OCI-LY3 (cell line): ENCODE data around the gene FAM181A.

Source experiments
- H2AFZ ChIP-seq: fragments of 200-600, 300-600 bp; shearing (Covaris generic); 2 replicates; pipeline ENCODE4 v1.6.0; 2014; ENCODE audit warnings: antibody characterized with exemption, low read depth, low read length
- H3K27ac ChIP-seq: fragments of 200-600, 300-600 bp; sonication (generic); 2 replicates; pipeline ENCODE4 v1.5.1; 2014; ENCODE audit warnings: mild to moderate bottlenecking, low read length, moderate library complexity, mixed read lengths
- H3K27me3 ChIP-seq: fragments of 200-600, 300-600 bp; sonication (generic); 2 replicates; pipeline ENCODE4 v1.6.1; 2014; ENCODE audit warnings: low read depth, low read length, mixed read lengths
- H3K36me3 ChIP-seq: fragments of 200-600, 300-600 bp; sonication (generic); replicated peaks from 2 replicates; pipeline ENCODE3; 2014; ENCODE audit warnings: low read depth, low read length, mixed read lengths
- H3K4me1 ChIP-seq: fragments of 300-600, 200-600 bp; sonication (generic); 2 replicates; pipeline ENCODE4 v1.6.1; 2014; ENCODE audit warnings: low read length, mixed read lengths
- H3K4me2 ChIP-seq: fragments of 200-600, 300-600 bp; sonication (generic); 2 replicates; pipeline ENCODE4 v1.6.1; 2014; ENCODE audit warnings: low read length, mixed read lengths
- H3K4me3 ChIP-seq: fragments of 300-600, 200-600 bp; sonication (generic); 2 replicates; pipeline ENCODE4 v1.5.1; 2014; ENCODE audit warnings: antibody characterized with exemption, mild to moderate bottlenecking, low read length, moderate library complexity
- H3K79me2 ChIP-seq: fragments of 300-600, 200-600 bp; shearing (Covaris generic); 2 replicates; pipeline ENCODE4 v1.6.1; 2014; ENCODE audit warnings: mild to moderate bottlenecking, low read length, mixed read lengths
- H3K9ac ChIP-seq: fragments of 300-600, 200-600 bp; shearing (Covaris generic); 2 replicates; pipeline ENCODE4 v1.6.0; 2014; ENCODE audit warnings: mild to moderate bottlenecking, low read length, moderate library complexity
- H3K9me3 ChIP-seq: fragments of 200-600, 300-600 bp; shearing (Covaris generic); 2 replicates; pipeline ENCODE4 v1.6.1; 2014; ENCODE audit warnings: low read length, mixed read lengths; ENCODE audit not compliant: insufficient read depth
- H4K20me1 ChIP-seq: fragments of 200-600, 300-600 bp; sonication (generic); 2 replicates; pipeline ENCODE4 v1.6.1; 2016; ENCODE audit warnings: low read length, mixed read lengths; ENCODE audit not compliant: insufficient read depth
- EZH2phosphoT487 ChIP-seq: fragments of 200-600 bp; shearing (Covaris generic); IDR thresholded peaks from 2 replicates; pipeline ENCODE4 v1.6.1; 2018; ENCODE audit warnings: antibody characterized with exemption, mixed run types, low read depth
- TF ChIP-seq, protein P1 (sequence below): fragments of 200-600, 300-600 bp; sonication (generic); IDR thresholded peaks from 2 replicates; pipeline ENCODE4 v1.5.1; 2014; ENCODE audit warnings: antibody characterized with exemption, low read length, low read depth

Gene FAM181A

DNA sequence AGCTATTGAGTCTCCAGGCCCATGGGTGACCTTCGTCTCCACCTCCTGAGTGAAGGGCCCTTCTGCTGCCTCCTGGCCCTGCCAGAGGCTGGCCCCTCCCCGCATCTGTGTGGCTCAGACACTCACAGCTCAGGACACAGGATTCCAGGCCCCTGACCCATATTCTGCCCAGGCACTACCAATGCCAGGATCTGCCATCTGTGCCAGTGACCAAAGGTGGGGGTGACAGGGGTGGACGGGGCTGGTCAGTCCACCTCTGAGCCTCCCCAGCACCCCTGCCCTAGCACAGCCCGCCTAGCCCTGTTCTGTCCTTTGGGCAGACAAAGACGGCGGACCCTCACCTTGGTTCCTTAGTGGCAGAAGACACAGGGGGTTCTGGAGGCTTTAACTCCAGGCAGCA, 46.5 kb downstream of the FAM181A start:
- peaks cover 97% of the 10 kb centered on the region for H3K4me1 ChIP-seq

DNA sequence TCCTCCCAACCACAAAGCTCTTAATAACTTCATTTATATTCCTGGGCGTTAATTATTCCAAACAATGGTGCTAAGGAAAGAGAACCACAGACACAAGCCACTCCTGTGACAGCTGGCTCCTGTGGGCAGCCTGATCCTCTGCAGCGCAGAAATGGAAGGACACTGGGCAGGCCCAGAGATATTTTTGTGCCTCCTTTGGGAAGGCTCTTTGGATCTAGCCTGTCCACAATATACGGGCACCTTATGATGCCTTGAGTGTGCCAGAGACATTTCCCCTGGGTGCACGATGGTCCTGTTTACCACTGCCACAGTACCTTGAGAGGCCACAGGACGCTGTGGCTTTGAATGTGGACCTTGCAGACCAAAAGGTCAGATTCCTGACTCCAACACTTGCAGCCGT, 47.2 kb downstream of the FAM181A start:
- H3K36me3 ChIP-seq: peaks cover 8% of the 10 kb centered on the region
- H3K27ac ChIP-seq: no peak overlapping the region
- no peak overlapping the region for H2AFZ ChIP-seq
- no peak overlapping the region for H3K4me2 ChIP-seq
- H3K27me3 ChIP-seq: peaks cover 8% of the 10 kb centered on the region; the same call in 1 of the 2 replicates
- no peak overlapping the region for H3K4me3 ChIP-seq
- H3K9ac ChIP-seq: no peak overlapping the region
- TF ChIP-seq, protein P1, sequence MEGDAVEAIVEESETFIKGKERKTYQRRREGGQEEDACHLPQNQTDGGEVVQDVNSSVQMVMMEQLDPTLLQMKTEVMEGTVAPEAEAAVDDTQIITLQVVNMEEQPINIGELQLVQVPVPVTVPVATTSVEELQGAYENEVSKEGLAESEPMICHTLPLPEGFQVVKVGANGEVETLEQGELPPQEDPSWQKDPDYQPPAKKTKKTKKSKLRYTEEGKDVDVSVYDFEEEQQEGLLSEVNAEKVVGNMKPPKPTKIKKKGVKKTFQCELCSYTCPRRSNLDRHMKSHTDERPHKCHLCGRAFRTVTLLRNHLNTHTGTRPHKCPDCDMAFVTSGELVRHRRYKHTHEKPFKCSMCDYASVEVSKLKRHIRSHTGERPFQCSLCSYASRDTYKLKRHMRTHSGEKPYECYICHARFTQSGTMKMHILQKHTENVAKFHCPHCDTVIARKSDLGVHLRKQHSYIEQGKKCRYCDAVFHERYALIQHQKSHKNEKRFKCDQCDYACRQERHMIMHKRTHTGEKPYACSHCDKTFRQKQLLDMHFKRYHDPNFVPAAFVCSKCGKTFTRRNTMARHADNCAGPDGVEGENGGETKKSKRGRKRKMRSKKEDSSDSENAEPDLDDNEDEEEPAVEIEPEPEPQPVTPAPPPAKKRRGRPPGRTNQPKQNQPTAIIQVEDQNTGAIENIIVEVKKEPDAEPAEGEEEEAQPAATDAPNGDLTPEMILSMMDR: no peak
- TF ChIP-seq EZH2phosphoT487: no peak
- H3K4me1 ChIP-seq: peaks cover 97% of the 10 kb centered on the region
- no peaks in the 10 kb centered on the region for H4K20me1 ChIP-seq
- H3K79me2 ChIP-seq: no peaks in the 10 kb centered on the region
- peaks cover 13% of the 10 kb centered on the region; the same call in 1 of the 2 replicates for H3K9me3 ChIP-seq

More for the DNA sequence above, 46.5 kb downstream of the FAM181A start:
- no peak overlapping the region for H3K4me2 ChIP-seq
- no peaks in the 10 kb centered on the region for H4K20me1 ChIP-seq
- H3K4me3 ChIP-seq: no peak overlapping the region
- H3K27me3 ChIP-seq: peaks cover 8% of the 10 kb centered on the region; the same call in 1 of the 2 replicates
- H2AFZ ChIP-seq: no peak overlapping the region
- no peak overlapping the region for H3K9ac ChIP-seq
- peaks cover 9% of the 10 kb centered on the region; the same call in 1 of the 2 replicates for H3K9me3 ChIP-seq
- H3K79me2 ChIP-seq: no peaks in the 10 kb centered on the region
- no peak for TF ChIP-seq EZH2phosphoT487
- TF ChIP-seq, protein P1: no peak
- H3K36me3 ChIP-seq: peaks cover 6% of the 10 kb centered on the region
- no peak overlapping the region for H3K27ac ChIP-seq

DNA sequence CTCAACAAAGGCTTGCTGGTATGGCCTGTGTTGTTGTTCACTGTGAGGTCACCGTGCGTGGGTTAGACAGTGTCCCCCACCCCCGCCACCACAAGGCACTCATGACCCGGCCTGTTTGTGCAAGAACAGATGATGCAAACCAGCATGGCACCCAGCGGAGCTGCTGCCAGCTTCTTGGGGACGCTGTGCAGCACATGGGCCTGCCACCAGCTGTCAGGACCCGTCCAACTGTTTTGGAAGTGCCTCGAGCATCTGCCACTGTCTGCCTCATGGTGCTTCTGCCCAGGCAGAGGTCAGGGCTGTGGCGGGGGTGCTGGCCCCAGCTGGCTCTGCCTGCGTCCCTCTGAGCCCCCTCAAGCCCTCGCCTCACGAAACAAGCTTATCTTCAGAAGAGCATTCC, 47.7 kb downstream of the FAM181A start:
- TF ChIP-seq EZH2phosphoT487: no peak
- TF ChIP-seq, protein P1: no peak
- Histone ChIP-seq H3K9ac (peak overlapping the region; percentile 65; the same call in 1 of the 2 replicates), H2AFZ (no peak overlapping the region), H3K4me3 (no peak overlapping the region), H3K27me3 (peaks cover 3% of the 10 kb centered on the region; the same call in 1 of the 2 replicates), H3K4me1 (peaks cover 96% of the 10 kb centered on the region), H3K4me2 (no peak overlapping the region), H3K79me2 (no peaks in the 10 kb centered on the region), H3K27ac (peak overlapping the region; percentile 93), H3K9me3 (peaks cover 15% of the 10 kb centered on the region; the same call in 1 of the 2 replicates), H4K20me1 (no peaks in the 10 kb centered on the region), H3K36me3 (peaks cover 10% of the 10 kb centered on the region)

DNA sequence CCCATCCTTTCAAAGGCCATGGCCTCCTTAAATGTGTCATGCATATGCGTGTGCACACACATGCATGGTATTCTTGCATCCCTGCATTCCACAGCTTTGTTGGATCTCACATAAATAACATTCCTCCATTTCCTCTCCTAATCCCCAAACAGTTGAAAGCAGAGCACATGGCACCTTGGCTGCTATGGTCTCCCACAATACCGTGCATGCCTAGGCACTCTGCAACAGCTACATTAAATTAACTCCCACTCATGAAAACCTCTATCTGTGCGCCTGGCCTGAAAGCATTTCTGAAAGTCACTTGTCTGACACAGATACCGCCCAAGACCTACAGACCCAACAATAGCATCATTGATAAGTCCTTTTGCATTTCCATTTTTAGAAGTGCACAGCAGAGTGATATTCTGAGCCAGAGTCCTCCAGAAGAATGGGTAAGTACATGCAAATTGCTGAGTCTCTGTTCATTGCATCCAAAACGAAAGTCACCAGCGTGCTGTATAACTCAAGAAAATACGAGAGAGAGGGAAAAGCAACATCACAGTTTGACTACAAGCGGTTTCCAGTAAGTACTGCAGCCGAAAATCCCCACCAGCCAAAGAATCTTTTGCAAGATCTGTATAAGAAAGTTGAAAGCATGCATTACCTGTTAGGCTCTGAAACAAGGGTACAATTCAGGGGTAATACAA, 48.8 kb downstream of the FAM181A start:
- Histone ChIP-seq H3K36me3 (peaks cover 10% of the 10 kb centered on the region), H3K4me3 (peak overlapping the region; percentile 61), H3K9me3 (peaks cover 15% of the 10 kb centered on the region; the same call in 1 of the 2 replicates), H3K27me3 (peaks cover 3% of the 10 kb centered on the region; the same call in 1 of the 2 replicates), H3K9ac (peak overlapping the region; percentile 72), H3K4me2 (peak overlapping the region; percentile 80), H3K79me2 (no peaks in the 10 kb centered on the region), H3K4me1 (peaks cover 92% of the 10 kb centered on the region), H2AFZ (no peak overlapping the region), H4K20me1 (no peaks in the 10 kb centered on the region), H3K27ac (peak overlapping the region; percentile 93)
- TF ChIP-seq, protein P1: no peak
- TF ChIP-seq EZH2phosphoT487: no peak
